Measurements from ENCODE around the gene GPR35. TPM values are rescaled to one million over a fixed set of nuclear protein-coding genes. Genes with fewer than 3 reads are reported as not detected.
A peak's percentile ranks its signal among the peaks of the same experiment; 100 is the strongest.

Gene GPR35
- total RNA-seq, 1 donor from 2014 or later = 24.9 TPM

- no peaks in the 10 kb centered on the region for H3K9me3 Mint-ChIP-seq
- H3K4me3 Mint-ChIP-seq (ENCODE audit: low read depth) = no peak overlapping the region
- peaks cover 13% of the 10 kb centered on the region for H3K27me3 Mint-ChIP-seq (ENCODE audit: low read depth)
- intact Hi-C loops (cut with micrococcal nuclease) = no loop called here
- DNase-seq (ENCODE audit: low spot score) = no peak
- H3K27ac Mint-ChIP-seq = no peak overlapping the region
- peaks cover 5% of the 10 kb centered on the region for H3K4me1 Mint-ChIP-seq (ENCODE audit: low read depth)
- H3K36me3 Mint-ChIP-seq (ENCODE audit: low read depth) = no peaks in the 10 kb centered on the region
These were observed 19.6 kb downstream of the GPR35 start for GRCh38 chr2:240644859-240645301.

GRCh38 chr2:240645346-240645745, 20.1 kb downstream of the GPR35 start:
- Mint-ChIP-seq H3K27ac (no peak overlapping the region), H3K4me3 (ENCODE audit: low read depth) (no peak overlapping the region), H3K9me3 (no peaks in the 10 kb centered on the region), H3K27me3 (ENCODE audit: low read depth) (peaks cover 13% of the 10 kb centered on the region), H3K36me3 (ENCODE audit: low read depth) (no peaks in the 10 kb centered on the region), H3K4me1 (ENCODE audit: low read depth) (peaks cover 5% of the 10 kb centered on the region)
- no peak for DNase-seq (ENCODE audit: low spot score)
- intact Hi-C loops (cut with micrococcal nuclease) = no loop called here

GRCh38 chr2:240645801-240646175, 20.5 kb downstream of the GPR35 start:
- no peak for DNase-seq (ENCODE audit: low spot score)

GRCh38 chr2:240646176-240646899, 21.1 kb downstream of the GPR35 start:
- H3K27me3 Mint-ChIP-seq (ENCODE audit: low read depth) = peaks cover 19% of the 10 kb centered on the region

More at GRCh38 chr2:240645801-240646175, 20.5 kb downstream of the GPR35 start:
- Mint-ChIP-seq H3K27me3 (ENCODE audit: low read depth) (peaks cover 14% of the 10 kb centered on the region), H3K36me3 (ENCODE audit: low read depth) (no peaks in the 10 kb centered on the region), H3K4me3 (ENCODE audit: low read depth) (no peak overlapping the region), H3K9me3 (no peaks in the 10 kb centered on the region), H3K4me1 (ENCODE audit: low read depth) (peaks cover 5% of the 10 kb centered on the region), H3K27ac (no peak overlapping the region)
- intact Hi-C loops (cut with micrococcal nuclease) = no loop called here

GRCh38 chr2:240646900-240647502, 21.7 kb downstream of the GPR35 start:
- Mint-ChIP-seq H3K36me3 (ENCODE audit: low read depth) (no peaks in the 10 kb centered on the region), H3K4me3 (ENCODE audit: low read depth) (no peak overlapping the region), H3K27ac (no peak overlapping the region), H3K9me3 (no peaks in the 10 kb centered on the region), H3K4me1 (ENCODE audit: low read depth) (peaks cover 5% of the 10 kb centered on the region), H3K27me3 (ENCODE audit: low read depth) (peaks cover 24% of the 10 kb centered on the region)
- no peak for DNase-seq (ENCODE audit: low spot score)
- intact Hi-C loops (cut with micrococcal nuclease) = no loop called here

More at GRCh38 chr2:240646176-240646899, 21.1 kb downstream of the GPR35 start:
- Mint-ChIP-seq H3K36me3 (ENCODE audit: low read depth) (no peaks in the 10 kb centered on the region), H3K27ac (no peak overlapping the region), H3K4me1 (ENCODE audit: low read depth) (peaks cover 5% of the 10 kb centered on the region), H3K4me3 (ENCODE audit: low read depth) (no peak overlapping the region), H3K9me3 (no peaks in the 10 kb centered on the region)
- intact Hi-C loops (cut with micrococcal nuclease) = no loop called here
- DNase-seq (ENCODE audit: low spot score) = peak; percentile 8

- intact Hi-C loops (cut with micrococcal nuclease) = no loop called here
- Mint-ChIP-seq H3K4me3 (ENCODE audit: low read depth) (no peak overlapping the region), H3K27me3 (ENCODE audit: low read depth) (peaks cover 25% of the 10 kb centered on the region), H3K4me1 (ENCODE audit: low read depth) (peaks cover 5% of the 10 kb centered on the region), H3K27ac (no peak overlapping the region), H3K36me3 (ENCODE audit: low read depth) (no peaks in the 10 kb centered on the region), H3K9me3 (no peaks in the 10 kb centered on the region)
- DNase-seq (ENCODE audit: low spot score) = no peak
These were observed 22.3 kb downstream of the GPR35 start for GRCh38 chr2:240647503-240648154.

- Mint-ChIP-seq H3K36me3 (ENCODE audit: low read depth) (no peaks in the 10 kb centered on the region), H3K27ac (no peak overlapping the region), H3K27me3 (ENCODE audit: low read depth) (peaks cover 25% of the 10 kb centered on the region), H3K4me3 (ENCODE audit: low read depth) (no peak overlapping the region), H3K9me3 (no peaks in the 10 kb centered on the region), H3K4me1 (ENCODE audit: low read depth) (peaks cover 5% of the 10 kb centered on the region)
- intact Hi-C loops (cut with micrococcal nuclease) = no loop called here
- DNase-seq (ENCODE audit: low spot score) = no peak
These were observed 22.9 kb downstream of the GPR35 start for GRCh38 chr2:240648155-240648649.

- Mint-ChIP-seq H3K36me3 (ENCODE audit: low read depth) (no peaks in the 10 kb centered on the region), H3K9me3 (no peaks in the 10 kb centered on the region), H3K4me1 (ENCODE audit: low read depth) (peaks cover 5% of the 10 kb centered on the region), H3K4me3 (ENCODE audit: low read depth) (no peak overlapping the region), H3K27me3 (ENCODE audit: low read depth) (peaks cover 25% of the 10 kb centered on the region), H3K27ac (no peak overlapping the region)
- intact Hi-C loops (cut with micrococcal nuclease) = no loop called here
- DNase-seq (ENCODE audit: low spot score) = no peak
These were observed 23.5 kb downstream of the GPR35 start for GRCh38 chr2:240648650-240649275.

- peaks cover 5% of the 10 kb centered on the region for H3K4me1 Mint-ChIP-seq (ENCODE audit: low read depth)
- no peaks in the 10 kb centered on the region for H3K36me3 Mint-ChIP-seq (ENCODE audit: low read depth)
- H3K27ac Mint-ChIP-seq = no peak overlapping the region
- H3K27me3 Mint-ChIP-seq (ENCODE audit: low read depth) = peaks cover 27% of the 10 kb centered on the region
- no peak overlapping the region for H3K4me3 Mint-ChIP-seq (ENCODE audit: low read depth)
- no peak for DNase-seq (ENCODE audit: low spot score)
- H3K9me3 Mint-ChIP-seq = no peaks in the 10 kb centered on the region
- intact Hi-C loops (cut with micrococcal nuclease) = no loop called here
These were observed 24.1 kb downstream of the GPR35 start for GRCh38 chr2:240649331-240649730.

GRCh38 chr2:240650254-240650965, 25.1 kb downstream of the GPR35 start:
- intact Hi-C loops (cut with micrococcal nuclease) = no loop called here
- Mint-ChIP-seq H3K4me3 (ENCODE audit: low read depth) (no peak overlapping the region), H3K27ac (no peak overlapping the region), H3K36me3 (ENCODE audit: low read depth) (no peaks in the 10 kb centered on the region), H3K27me3 (ENCODE audit: low read depth) (peaks cover 37% of the 10 kb centered on the region), H3K4me1 (ENCODE audit: low read depth) (peaks cover 9% of the 10 kb centered on the region), H3K9me3 (no peaks in the 10 kb centered on the region)
- no peak for DNase-seq (ENCODE audit: low spot score)

- intact Hi-C loops (cut with micrococcal nuclease) = no loop called here
- H3K4me3 Mint-ChIP-seq (ENCODE audit: low read depth) = no peak overlapping the region
- no peaks in the 10 kb centered on the region for H3K9me3 Mint-ChIP-seq
- H3K36me3 Mint-ChIP-seq (ENCODE audit: low read depth) = no peaks in the 10 kb centered on the region
- H3K27ac Mint-ChIP-seq = no peak overlapping the region
- peaks cover 11% of the 10 kb centered on the region for H3K4me1 Mint-ChIP-seq (ENCODE audit: low read depth)
- no peak for DNase-seq (ENCODE audit: low spot score)
- H3K27me3 Mint-ChIP-seq (ENCODE audit: low read depth) = peaks cover 38% of the 10 kb centered on the region
These were observed 25.9 kb downstream of the GPR35 start for GRCh38 chr2:240651185-240651584.
